ACHN (cell line): Measurements from ENCODE around the gene PPM1M.
A peak's percentile ranks its signal among the peaks of the same experiment; 100 is the strongest.
"Not testable (repeated sequence)": the region's sequence is repeated elsewhere in the genome, so short reads cannot be mapped to it uniquely, and the experiment has no call there.

Source experiments
- DNase-seq: peaks from one replicate; pipeline ENCODE4 v3.0.0-alpha.2; 2015
- in situ Hi-C: cut with HindIII; loops from 2 replicates; pipeline ENCODE4 v1.10.0; 2017; ENCODE audit warnings: low sequenced_read_pairs, low pct_ligation_motif_present, low pct_unique_long_range_greater_than_20kb

Gene PPM1M

DNA sequence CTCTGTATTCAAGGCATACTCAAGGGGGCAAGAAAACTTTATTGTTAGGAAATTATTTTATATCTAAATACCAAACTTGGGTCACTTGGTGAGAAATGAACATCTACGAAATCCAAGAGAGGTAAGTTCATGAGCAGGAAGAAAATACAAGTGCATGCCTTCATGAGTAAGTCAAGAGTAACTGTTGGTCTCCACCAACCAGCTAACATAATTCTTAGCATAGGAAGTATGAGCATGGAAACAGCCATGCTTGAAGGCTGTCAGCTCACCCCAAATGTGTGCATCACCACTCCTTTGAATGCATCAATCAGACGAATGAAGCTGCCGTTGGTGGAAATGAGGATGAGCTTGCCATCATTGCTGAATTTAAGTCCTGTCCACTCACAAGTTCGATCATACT, 13.9 kb downstream of the PPM1M start:
- in situ Hi-C loops = no loop called here
- no peak for DNase-seq

DNA sequence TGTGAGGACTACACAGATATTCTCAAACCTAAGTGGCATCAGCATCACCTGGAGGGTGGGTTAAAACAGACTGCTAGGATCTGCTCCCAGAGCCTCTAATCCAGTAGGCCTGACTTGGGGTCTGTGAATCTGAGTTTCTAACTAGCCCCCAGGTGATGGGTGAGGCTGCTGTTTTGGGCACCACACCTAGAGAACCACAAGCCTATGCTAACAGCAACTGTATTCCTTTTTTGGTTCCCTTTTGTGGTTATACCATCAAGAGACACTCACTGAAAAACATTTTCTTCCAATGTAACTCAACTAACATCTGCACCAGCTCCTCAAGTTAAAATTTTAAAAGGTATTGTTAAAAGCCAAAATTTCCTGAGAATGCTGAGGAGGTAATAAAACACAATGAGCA, 16.9 kb downstream of the PPM1M start:
- in situ Hi-C loops = no loop called here
- DNase-seq = no peak

- in situ Hi-C loops = no loop called here
- no peak for DNase-seq
These were observed 19.8 kb downstream of the PPM1M start for GRCh38 chr3:52265387-52265786.

DNA sequence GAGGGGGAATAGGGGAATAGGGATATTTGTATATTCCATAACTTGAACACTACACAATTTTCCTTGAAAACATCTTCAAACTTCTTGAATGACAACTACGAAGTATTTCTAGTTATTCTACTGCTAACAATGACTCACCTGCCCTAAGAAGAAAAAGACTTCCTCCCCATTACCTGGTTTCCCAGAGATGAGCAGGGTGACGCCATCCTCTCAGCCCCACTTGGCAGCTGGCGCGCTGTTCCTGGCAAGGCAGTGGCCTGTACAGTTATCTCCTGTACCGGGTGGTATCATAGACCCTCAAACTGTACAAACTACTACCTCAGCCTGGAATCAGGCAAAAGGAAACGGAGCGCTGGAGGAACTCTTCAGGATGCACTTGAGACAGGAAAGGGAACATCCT, 22.5 kb downstream of the PPM1M start:
- in situ Hi-C loops = no loop called here

DNA sequence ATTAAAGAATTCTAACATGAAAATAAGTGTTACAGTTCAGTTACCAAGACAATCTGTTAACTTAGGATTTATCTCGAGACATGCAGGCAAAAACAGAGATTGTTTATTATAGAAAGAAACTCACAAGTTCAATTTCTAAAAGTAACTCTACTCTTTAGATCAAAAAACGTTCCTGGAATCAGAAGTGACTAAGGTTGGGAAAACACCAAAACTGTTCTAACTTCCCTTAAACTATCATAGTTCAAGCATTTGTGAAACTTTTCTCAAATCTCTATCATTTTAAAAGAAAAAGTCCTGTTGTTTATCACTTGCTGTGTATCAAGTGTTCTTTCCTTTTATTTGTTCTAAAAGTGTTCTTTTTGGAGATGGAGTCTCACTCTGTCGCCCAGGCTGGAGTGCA, 24.2 kb downstream of the PPM1M start:
- in situ Hi-C loops = no loop called here
- DNase-seq = no peak

More for the DNA sequence above, 22.5 kb downstream of the PPM1M start:
- DNase-seq = no peak

DNA sequence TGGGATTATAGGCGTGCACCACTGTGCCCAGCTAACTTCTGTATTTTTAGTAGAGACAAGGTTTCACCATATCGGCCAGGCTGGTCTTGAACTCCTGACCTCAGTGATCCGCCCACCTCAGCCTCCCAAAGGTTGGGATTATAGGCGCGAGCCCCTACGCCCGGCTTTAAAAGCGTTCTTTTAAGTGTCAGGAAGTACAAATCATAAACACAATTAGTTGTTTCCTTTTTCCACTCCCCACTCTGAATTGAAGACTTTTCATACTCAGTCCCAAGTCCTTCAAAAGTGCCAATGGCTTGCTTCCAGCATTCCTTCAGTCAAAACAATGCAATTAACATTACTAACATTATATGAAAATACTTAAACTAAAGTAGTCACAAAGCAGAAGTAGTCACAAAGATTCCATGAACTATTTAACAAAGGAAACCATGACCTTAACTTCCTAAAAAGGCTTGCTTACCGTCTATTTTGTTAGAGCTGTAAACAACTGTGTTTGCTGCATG, 24.7 kb downstream of the PPM1M start:
- no peak for DNase-seq
- in situ Hi-C loops = no loop called here

DNA sequence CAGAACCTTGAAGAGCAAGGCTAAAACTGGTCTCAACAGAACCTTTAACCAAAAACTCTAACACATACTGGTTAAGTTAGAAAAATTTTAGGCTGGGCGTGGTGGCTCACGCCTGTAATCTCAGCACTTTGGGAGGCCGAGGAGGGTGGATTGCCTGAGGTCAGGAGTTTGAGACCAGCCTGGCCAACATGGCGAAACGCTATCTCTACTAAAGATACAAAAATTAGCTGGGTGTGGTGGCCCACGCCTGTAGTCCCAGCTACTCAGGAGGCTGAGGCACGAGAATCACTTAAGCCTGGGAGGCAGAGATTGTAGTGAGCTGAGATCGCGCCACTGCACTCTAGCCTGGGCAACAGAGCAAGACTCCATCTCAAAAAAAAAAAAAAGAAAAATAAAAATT, 26.6 kb downstream of the PPM1M start:
- DNase-seq, in situ Hi-C loops: not testable (repeated sequence)

DNA sequence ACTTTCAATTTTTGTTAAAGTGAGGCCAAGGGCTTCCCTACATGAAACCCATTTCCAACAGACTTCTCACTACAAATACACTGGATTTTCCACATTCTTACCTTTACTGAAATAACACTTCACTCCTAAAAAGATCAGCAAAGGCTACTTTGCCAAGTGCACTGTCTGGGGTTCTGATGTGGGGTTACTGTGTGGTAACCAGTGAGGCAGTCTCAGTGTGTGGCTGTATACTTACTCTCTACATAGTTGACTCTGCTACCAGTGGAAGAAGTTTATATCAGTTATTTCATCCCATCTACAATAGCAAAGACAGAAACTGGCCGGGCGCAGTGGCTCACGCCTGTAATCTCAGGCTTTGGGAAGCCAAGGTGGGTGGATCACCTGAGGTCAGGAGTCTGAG, 27.3 kb downstream of the PPM1M start:
- in situ Hi-C loops = no loop called here
- no peak for DNase-seq

GRCh38 chr3:52274781-52275180, 29.2 kb downstream of the PPM1M start:
- in situ Hi-C loops, DNase-seq: not testable (repeated sequence)

GRCh38 chr3:52277071-52277964, 31.8 kb downstream of the PPM1M start:
- in situ Hi-C loops = no loop called here
- DNase-seq = peak; percentile 67

DNA sequence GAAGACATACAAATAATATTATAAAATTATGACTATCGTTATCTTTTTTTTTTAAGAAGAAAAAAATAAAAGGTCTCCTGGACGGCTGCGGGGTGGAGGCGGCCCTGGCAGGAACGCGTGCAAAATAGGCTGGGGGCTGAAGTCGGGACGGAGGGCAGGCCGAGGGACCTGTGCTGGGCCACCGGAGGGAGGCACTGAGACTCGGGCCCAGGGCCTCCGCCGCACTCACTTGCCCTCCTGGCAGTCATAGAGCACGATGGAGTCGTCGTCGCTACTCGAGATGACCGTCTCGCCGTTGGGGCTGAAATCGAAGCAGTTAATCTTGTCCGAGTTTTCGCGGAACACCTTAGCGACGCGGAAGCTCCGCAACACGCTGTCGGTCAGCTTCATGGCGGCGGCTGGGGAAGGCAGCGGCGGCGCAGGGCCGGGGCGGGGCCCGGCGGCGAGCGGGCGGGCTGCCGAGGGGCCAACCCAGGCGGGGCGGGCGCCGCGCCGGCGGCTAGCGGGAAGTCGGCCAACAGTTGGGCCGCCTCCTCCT, 32.5 kb downstream of the PPM1M start:
- peak; percentile 48 for DNase-seq
- in situ Hi-C loops = no loop called here

- DNase-seq = peak; percentile 88
- in situ Hi-C loops = no loop called here
These were observed 33.0 kb downstream of the PPM1M start, which contains the start of gene WDR82 for GRCh38 chr3:52278510-52279069. Gene WDR82, minus strand, starts transcription at chr3:52278649. Its CDS starts 288 bp downstream, at chr3:52278361.

- in situ Hi-C loops = no loop called here
- DNase-seq = no peak
These were observed 34.0 kb downstream of the PPM1M start for GRCh38 chr3:52279596-52279995.

GRCh38 chr3:52280050-52280461, 34.5 kb downstream of the PPM1M start:
- in situ Hi-C loops = no loop called here
- DNase-seq = no peak

GRCh38 chr3:52281981-52282801, 36.6 kb downstream of the PPM1M start:
- DNase-seq = peak; percentile 31
- in situ Hi-C loops = no loop called here

DNA sequence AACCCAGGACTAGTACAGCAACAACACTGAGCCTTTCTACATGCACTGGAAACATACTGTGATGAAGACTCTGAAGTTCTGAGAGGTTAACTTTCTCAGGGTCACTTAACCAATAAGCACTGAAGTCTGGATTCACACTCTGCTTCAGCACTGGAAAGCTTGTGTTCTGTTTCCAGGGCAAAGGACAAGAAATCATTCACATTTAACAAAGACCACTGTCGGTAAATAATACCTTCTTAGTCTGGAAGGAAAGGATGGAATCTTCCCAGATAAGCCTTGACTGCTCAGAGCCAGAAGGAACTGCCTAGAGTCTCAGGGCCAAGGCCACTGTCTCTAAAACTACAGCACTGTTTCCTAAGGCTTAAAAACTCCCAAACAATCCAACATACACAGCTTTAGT, 37.7 kb downstream of the PPM1M start:
- in situ Hi-C loops = no loop called here

GRCh38 chr3:52284051-52284450, 38.5 kb downstream of the PPM1M start:
- in situ Hi-C loops, DNase-seq: not testable (repeated sequence)

More for the DNA sequence above, 37.7 kb downstream of the PPM1M start:
- no peak for DNase-seq

DNA sequence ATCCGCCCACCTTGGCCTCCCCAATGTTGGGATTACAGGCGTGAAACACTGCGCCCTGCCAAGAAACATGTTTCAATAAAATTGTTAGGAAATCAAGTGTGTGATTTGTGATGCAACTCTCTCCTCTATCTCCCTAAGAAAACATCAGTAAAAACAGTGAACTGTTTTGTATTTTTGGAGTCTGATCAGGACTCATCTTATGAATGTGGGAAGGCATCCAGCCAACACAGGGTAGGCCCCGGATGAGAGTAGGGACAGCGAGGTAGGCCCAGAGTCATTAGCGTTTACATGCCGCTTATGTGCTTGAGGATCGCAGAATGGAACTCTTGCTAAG, 41.2 kb downstream of the PPM1M start:
- in situ Hi-C loops = no loop called here
- peak; percentile 22 for DNase-seq

DNA sequence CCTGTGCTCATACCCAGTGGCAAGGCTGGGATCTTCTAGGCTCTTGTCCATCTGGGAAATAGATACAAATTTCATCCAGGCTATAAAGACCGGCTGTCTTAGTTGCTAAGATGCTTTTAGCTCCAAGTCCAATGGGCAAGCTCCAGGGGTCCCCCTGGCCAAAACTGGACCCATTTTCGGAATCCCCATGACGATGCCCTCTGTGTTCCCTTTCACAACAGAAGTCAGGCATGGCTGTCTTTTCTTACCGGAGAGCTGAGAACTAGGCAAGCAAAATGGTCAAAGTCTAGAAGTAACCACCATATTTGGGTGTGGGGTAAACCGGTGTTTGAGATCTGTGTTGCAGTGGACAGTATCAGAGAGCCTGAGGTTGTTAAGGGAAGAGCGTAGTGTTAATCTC, 43.1 kb downstream of the PPM1M start:
- no peak for DNase-seq
- in situ Hi-C loops = no loop called here
